WERI-Rb-1 (cell line): ENCODE results near the gene MLLT10.
A peak's percentile ranks its signal among the peaks of the same experiment; 100 is the strongest.

ENCODE experiments used
- DNase-seq: peaks from one replicate; pipeline ENCODE4 v3.0.0-alpha.2; 2020
- H3K27ac ChIP-seq: fragments of 250-450 bp; sonication (Bioruptor Pico); 2 replicates; pipeline ENCODE4 v1.5.1; 2020; ENCODE audit warnings: mild to moderate bottlenecking, moderate library complexity
- H3K27me3 ChIP-seq: fragments of 250-450 bp; sonication (Bioruptor Pico); 2 replicates; pipeline ENCODE4 v1.5.1; 2021; ENCODE audit warnings: mild to moderate bottlenecking, low read depth, moderate library complexity; ENCODE audit not compliant: insufficient read depth, severe bottlenecking
- H3K36me3 ChIP-seq: fragments of 250-450 bp; sonication (Bioruptor Pico); 2 replicates; pipeline ENCODE4 v1.5.1; 2020; ENCODE audit warnings: mild to moderate bottlenecking, moderate library complexity
- H3K4me3 ChIP-seq: 2 replicates; pipeline ENCODE4 v1.5.1; 2011; ENCODE audit warnings: low read depth, mild to moderate bottlenecking, control low read depth, low read length
- H3K9me3 ChIP-seq: fragments of 250-450 bp; sonication (Bioruptor Pico); 2 replicates; pipeline ENCODE4 v1.5.1; 2021; ENCODE audit warnings: mild to moderate bottlenecking, moderate library complexity; ENCODE audit not compliant: severe bottlenecking
- CTCF ChIP-seq: IDR thresholded peaks from 2 replicates; pipeline ENCODE4 v1.5.1; 2011; ENCODE audit warnings: low read depth, mild to moderate bottlenecking, control low read depth, inconsistent platforms, low read length

MLLT10 gene

GRCh38 chr10:21517134-21518031 is 16.6 kb upstream of the MLLT10 start:
- H3K36me3 ChIP-seq = no peaks in the 10 kb centered on the region
- peak overlapping the region; percentile 81 for H3K27ac ChIP-seq
- H3K4me3 ChIP-seq = peak overlapping the region; percentile 60
- no peaks in the 10 kb centered on the region for H3K27me3 ChIP-seq
- no peak for DNase-seq
- TF ChIP-seq CTCF = no peak
- H3K9me3 ChIP-seq = no peaks in the 10 kb centered on the region

- no peak for TF ChIP-seq CTCF
- DNase-seq = no peak
Measured at GRCh38 chr10:21518149-21518640, 15.8 kb upstream of the MLLT10 start.

GRCh38 chr10:21518641-21519396 is 15.2 kb upstream of the MLLT10 start:
- H3K4me3 ChIP-seq = peak overlapping the region; percentile 60
- DNase-seq = no peak
- peak overlapping the region; percentile 81 for H3K27ac ChIP-seq

More at GRCh38 chr10:21518149-21518640, 15.8 kb upstream of the MLLT10 start:
- Histone ChIP-seq H3K4me3 (peak overlapping the region; percentile 60), H3K27me3 (no peaks in the 10 kb centered on the region), H3K36me3 (no peaks in the 10 kb centered on the region), H3K9me3 (no peaks in the 10 kb centered on the region), H3K27ac (peak overlapping the region; percentile 81)

GRCh38 chr10:21519397-21519933 is 14.6 kb upstream of the MLLT10 start:
- Histone ChIP-seq H3K4me3 (peak overlapping the region; percentile 60), H3K9me3 (no peaks in the 10 kb centered on the region), H3K36me3 (no peaks in the 10 kb centered on the region), H3K27ac (peak overlapping the region; percentile 81), H3K27me3 (no peaks in the 10 kb centered on the region)
- DNase-seq = no peak
- TF ChIP-seq CTCF = no peak

More at GRCh38 chr10:21518641-21519396, 15.2 kb upstream of the MLLT10 start:
- Histone ChIP-seq H3K36me3 (no peaks in the 10 kb centered on the region), H3K27me3 (no peaks in the 10 kb centered on the region), H3K9me3 (no peaks in the 10 kb centered on the region)
- TF ChIP-seq CTCF = no peak

GRCh38 chr10:21519941-21520436 is 14.0 kb upstream of the MLLT10 start:
- H3K9me3 ChIP-seq = no peaks in the 10 kb centered on the region
- H3K4me3 ChIP-seq = peak overlapping the region; percentile 60
- no peaks in the 10 kb centered on the region for H3K36me3 ChIP-seq
- TF ChIP-seq CTCF = no peak
- peak overlapping the region; percentile 81 for H3K27ac ChIP-seq
- DNase-seq = no peak
- no peaks in the 10 kb centered on the region for H3K27me3 ChIP-seq
